Activated CD8-positive, alpha-beta T cell treated with anti-CD3 and anti-CD28 coated beads, Interleukin-2, amount 10 ng/mL, durations not matched to agents 7 days and 5 days (primary cell): Measurements from ENCODE around the gene ENDOU. TPM values are rescaled to one million over a fixed set of nuclear protein-coding genes. Genes with fewer than 3 reads are reported as not detected.
"Not testable (repeated sequence)": the region's sequence is repeated elsewhere in the genome, so short reads cannot be mapped to it uniquely, and the experiment has no call there.

ENCODE experiments used
- ATAC-seq: fragments of 150-1000 bp; cut with Tn5 transposase; one replicate; pipeline ENCODE4 v1.10.0; 2021; ENCODE audit warnings: moderate library complexity
- CTCF ChIA-PET: fragments of 350-600 bp; sonication (Branson Sonifier 250); formaldehyde crosslinking; loops from one replicate; lab custom pipeline; 2021; ENCODE audit warnings: antibody characterized with exemption; lab: Charles Lee
- POLR2A ChIA-PET: fragments of 350-600 bp; sonication (Branson Sonifier 250); formaldehyde crosslinking; loops from one replicate; lab custom pipeline; 2021; ENCODE audit warnings: antibody characterized with exemption; lab: Charles Lee
- DNase-seq: peaks from one replicate; pipeline ENCODE4 v3.0.0-alpha.2; 2020
- H3K27ac Mint-ChIP-seq: one replicate; pipeline ENCODE4 v1.8.0; 2021; ENCODE audit warnings: mild to moderate bottlenecking, mixed read lengths
- H3K27me3 Mint-ChIP-seq: one replicate; pipeline ENCODE4 v1.8.0; 2021; ENCODE audit warnings: low read depth, mixed read lengths
- H3K36me3 Mint-ChIP-seq: one replicate; pipeline ENCODE4 v1.8.0; 2021; ENCODE audit warnings: low read depth, mixed read lengths
- H3K4me1 Mint-ChIP-seq: one replicate; pipeline ENCODE4 v1.8.0; 2021; ENCODE audit warnings: low read depth, mixed read lengths
- H3K4me3 Mint-ChIP-seq: one replicate; pipeline ENCODE4 v1.8.0; 2021; ENCODE audit warnings: mild to moderate bottlenecking, mixed read lengths
- H3K9me3 Mint-ChIP-seq: one replicate; pipeline ENCODE4 v1.8.0; 2022; ENCODE audit warnings: mixed read lengths; ENCODE audit not compliant: insufficient read depth
- total RNA-seq, 2 experiments: library from RNA; stranded (reverse); gene quantifications; one replicate each; pipeline ENCODE4 v1.2.3, GENCODE V29; 2021

Gene ENDOU
- total RNA-seq, 2 experiments from 2014 or later = not detected

DNA sequence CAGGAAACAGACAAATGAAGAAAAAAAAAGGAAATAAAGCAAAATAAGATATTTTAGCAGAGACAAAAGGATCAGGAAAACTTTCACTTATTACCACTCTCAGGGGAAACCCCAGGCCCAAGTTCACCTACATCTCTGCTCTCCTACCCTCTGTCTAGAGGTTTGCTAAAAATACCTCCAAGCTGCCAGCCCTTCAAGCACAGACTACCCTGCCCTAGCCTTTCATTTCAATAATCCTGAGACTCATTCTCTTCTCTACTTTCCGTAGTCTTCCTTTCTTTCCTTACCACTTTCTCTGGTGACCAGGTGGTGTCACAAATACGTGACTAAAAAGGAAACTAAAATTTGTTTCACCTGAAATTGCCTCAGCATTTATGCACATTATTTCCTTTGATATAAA lies 53.2 kb downstream of the ENDOU start:
- peaks cover 64% of the 10 kb centered on the region for H3K36me3 Mint-ChIP-seq

GRCh38 chr12:47667935-47668334 lies 57.4 kb downstream of the ENDOU start:
- CTCF ChIA-PET = interaction anchor here (1.2 to 1.6 kb wide), 2 partner anchors 16 to 22 kb away, joined by 3 to 4 read pairs; no protein-coding TSS in a partner anchor
- H3K9me3 Mint-ChIP-seq, H3K27ac Mint-ChIP-seq, POLR2A ChIA-PET, DNase-seq, H3K27me3 Mint-ChIP-seq, H3K4me1 Mint-ChIP-seq, H3K4me3 Mint-ChIP-seq, ATAC-seq: not testable (repeated sequence)
- peaks cover 47% of the 10 kb centered on the region for H3K36me3 Mint-ChIP-seq

More for the DNA sequence above, 53.2 kb downstream of the ENDOU start:
- no peak overlapping the region for H3K27ac Mint-ChIP-seq
- H3K4me1 Mint-ChIP-seq = peaks cover 7% of the 10 kb centered on the region
- no peak overlapping the region for H3K4me3 Mint-ChIP-seq
- CTCF ChIA-PET = no interaction called here
- ATAC-seq = no peak
- H3K9me3 Mint-ChIP-seq = no peaks in the 10 kb centered on the region
- no peaks in the 10 kb centered on the region for H3K27me3 Mint-ChIP-seq
- POLR2A ChIA-PET = no interaction called here
- no peak for DNase-seq

Other genes starting within 250 kb of the ENDOU start
- 10 to 100 TPM; 41.6 to 41.7 TPM for gene RPAP3, start 19.5 kb downstream of the ENDOU start, total RNA-seq
- gene RAPGEF3, start 33.4 kb upstream of the ENDOU start, total RNA-seq = under 1 TPM in 1 of 2 experiments, not detected in 1; 0.24 TPM
- gene SLC48A1, start 47.7 kb upstream of the ENDOU start, total RNA-seq = 1 to 10 TPM; 7.0 to 8.1 TPM
- 100 to 1,000 TPM; 180 to 207 TPM for gene HDAC7, start 94.4 kb upstream of the ENDOU start, total RNA-seq
- gene VDR, start 179.5 kb upstream of the ENDOU start, total RNA-seq = 10 to 100 TPM; 13.2 to 14.5 TPM
- gene TMEM106C, start 238.1 kb upstream of the ENDOU start, total RNA-seq = 100 to 1,000 TPM; 139 to 140 TPM